GM18505 (cell line): ENCODE measurements around the gene TRAF3IP3.

Experiments used
- ATAC-seq: cut with Tn5 transposase; IDR thresholded peaks from one replicate; pipeline ENCODE4 v1.9.1; 2021; ENCODE audit not compliant: unreplicated experiment
- POLR2A ChIP-seq: IDR thresholded peaks from 4 replicates; pipeline ENCODE4 v1.6.1; 2011; ENCODE audit warnings: borderline replicate concordance; ENCODE audit not compliant: insufficient read depth, insufficient read length; ENCODE audit errors: extremely low read depth

The TRAF3IP3 gene

DNA sequence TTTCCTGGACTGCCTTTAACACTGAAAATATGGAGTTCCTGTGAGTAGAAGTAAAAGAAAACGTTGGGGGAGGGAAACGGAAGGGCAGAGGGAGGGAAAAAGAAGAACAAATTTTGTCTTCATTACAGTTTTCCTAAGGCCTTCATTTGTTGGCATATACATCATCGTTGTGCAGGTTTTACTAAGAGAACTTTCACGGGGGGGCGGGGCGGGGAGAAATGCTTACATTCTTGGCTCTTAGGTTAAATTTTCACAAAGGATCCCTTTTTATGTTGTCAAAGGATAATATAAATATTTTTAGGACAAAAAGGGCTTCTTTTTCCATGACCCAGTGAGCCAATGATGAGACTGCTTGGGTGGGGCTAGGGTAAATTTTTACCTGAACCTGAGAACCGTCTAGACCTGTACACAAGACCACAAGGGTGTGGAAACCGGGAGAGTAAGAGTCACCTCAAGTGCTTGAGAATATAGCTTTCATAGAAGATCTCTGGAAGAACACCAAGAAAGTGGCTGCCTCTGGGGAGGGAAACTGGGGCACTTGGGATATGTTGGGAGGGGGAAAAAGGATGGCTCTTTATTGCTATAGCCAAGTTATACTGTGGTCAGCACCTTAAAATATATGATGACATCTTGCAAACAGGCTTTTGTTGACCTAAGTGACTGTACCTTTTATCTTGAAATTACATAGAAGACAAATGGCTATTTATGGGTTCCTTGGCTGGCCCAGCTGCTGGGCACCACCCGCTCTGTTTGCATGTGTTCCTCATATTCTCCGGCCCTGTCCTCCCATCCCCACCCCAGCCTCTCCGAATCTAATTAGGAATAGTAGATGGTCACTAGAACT lies 70.0 kb downstream of the TRAF3IP3 start:
- no peak for ATAC-seq

DNA sequence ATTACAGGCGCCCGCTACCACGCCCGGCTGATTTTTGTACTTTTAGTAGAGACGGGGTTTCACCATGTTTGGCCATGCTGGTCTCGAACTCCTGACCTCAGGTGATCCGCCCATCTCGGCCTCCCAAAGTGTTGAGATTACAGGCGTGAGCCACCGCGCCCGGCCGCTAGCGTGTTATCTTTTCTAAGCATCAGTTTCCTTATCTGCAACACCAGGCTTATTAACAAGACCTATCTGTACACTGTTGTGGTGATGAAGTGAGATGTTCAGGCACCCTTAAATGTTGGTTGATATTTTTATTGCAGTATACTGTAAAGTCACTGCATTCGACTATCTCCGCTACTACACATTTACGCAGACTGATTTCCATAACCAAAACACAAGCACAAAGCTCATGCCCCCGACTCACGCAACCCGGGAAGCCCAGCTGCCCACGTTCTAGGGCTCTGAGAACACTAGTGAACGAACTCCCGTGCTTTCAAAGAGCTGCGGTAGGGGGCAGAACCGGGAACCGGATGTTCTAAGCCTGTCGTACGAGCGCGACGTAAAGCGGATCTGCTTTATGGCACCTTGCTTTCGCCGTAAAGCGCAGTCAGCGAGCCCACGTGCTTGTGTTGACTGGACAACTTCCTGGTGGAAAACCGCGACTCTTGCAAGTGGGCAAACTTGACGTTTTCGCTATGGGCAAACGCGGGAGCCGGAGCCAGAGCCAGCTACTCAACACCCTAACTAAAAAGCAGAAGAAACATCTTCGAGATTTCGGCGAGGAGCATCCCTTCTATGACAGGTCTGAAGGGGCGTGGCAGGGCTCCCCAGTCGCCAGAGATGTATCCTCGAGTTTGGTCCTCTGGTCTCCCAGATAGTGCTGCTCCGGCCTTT lies 71.8 kb downstream of the TRAF3IP3 start, which contains the start of gene UTP25:
TSS of gene UTP25 (plus strand) at position 589 of the 879 bp plus-strand sequence. CDS start at position 681, 92 bp downstream.
- peak; percentile 85 for ATAC-seq
- TF ChIP-seq POLR2A = peak; percentile 62

More for the DNA sequence above, 70.0 kb downstream of the TRAF3IP3 start:
- no peak for TF ChIP-seq POLR2A

DNA sequence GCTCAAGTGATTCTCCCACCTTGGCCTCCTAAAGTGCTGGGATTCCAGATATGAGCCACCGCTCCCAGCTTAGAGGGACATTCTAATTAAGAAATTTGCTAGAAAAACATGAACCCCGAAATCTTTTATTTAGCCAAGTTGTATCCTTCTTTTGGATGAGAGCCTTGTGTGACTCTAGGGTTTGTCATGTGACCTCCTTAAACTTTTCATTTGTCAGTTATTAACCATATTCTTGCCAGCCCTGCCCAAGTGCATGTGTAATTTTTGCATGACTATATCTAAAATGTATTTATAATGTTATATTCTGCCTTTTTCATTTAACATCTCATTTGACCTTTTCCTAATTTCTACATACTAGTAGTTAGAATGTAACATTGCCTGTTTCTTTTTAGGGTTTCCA lies 73.9 kb downstream of the TRAF3IP3 start:
- TF ChIP-seq POLR2A = no peak
- no peak for ATAC-seq

DNA sequence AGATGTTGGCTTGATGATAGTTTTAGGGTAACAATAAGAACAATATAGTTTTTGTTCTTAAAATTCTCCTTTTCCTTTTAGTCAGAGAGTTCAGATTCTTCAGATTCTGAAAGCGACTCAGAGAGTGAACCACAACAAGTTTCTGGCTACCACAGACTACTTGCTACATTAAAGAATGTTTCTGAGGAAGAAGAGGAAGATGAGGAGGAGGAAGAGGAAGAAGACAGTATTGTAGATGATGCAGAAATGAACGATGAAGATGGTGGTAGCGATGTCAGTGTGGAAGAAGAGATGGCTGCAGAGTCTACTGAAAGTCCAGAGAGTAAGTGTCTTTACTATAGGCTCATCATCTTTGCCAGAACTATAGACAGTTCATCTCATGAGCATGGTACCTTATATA lies 74.9 kb downstream of the TRAF3IP3 start:
- TF ChIP-seq POLR2A = no peak
- no peak for ATAC-seq

DNA sequence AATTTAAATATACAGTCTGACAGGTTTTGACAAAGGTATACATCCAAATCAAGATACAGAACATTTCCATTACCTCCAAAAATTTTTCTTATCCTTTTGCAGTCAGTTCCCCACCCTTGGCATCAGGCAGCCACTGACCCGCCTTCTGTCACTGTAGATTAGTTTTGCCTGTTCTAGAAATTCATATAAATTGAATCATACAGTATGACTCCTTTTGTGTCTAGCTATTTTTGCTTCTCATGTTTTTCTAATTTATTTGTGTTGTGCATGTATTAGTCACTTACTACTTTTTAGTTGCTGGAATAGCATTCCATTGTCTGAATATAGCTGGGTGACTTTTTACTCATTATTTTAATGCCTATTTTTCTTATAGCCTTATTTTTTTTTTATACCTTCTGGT lies 75.8 kb downstream of the TRAF3IP3 start:
- ATAC-seq = no peak
- no peak for TF ChIP-seq POLR2A
